Thymus (tissue), 14 donors: ENCODE results near the gene NET1. TPM values are rescaled to one million over a fixed set of nuclear protein-coding genes. Genes with fewer than 3 reads are reported as not detected.

Experiments
- DNase-seq, 9 donors: peaks; one replicate each; pipeline ENCODE4 v3.0.0-alpha.2; 2013; ENCODE audit warnings: low spot score in 9 of 9, low read depth in 6 of 9, missing footprints in 1 of 9
- H3K27ac ChIP-seq, 2 donors: one replicate each; pipeline ENCODE4 v1.5.1; 2013; ENCODE audit warnings: control low read depth in 1 of 2, low read depth in 1 of 2, low read length in 1 of 2, mild to moderate bottlenecking in 1 of 2, moderate library complexity in 1 of 2
- H3K27me3 ChIP-seq, 2 donors: one replicate each; pipeline ENCODE4 v1.5.1; 2013; ENCODE audit warnings: low read length in 1 of 2; ENCODE audit not compliant: control insufficient read depth in 2 of 2, insufficient read depth in 1 of 2
- H3K36me3 ChIP-seq, 2 donors: one replicate each; pipeline ENCODE4 v1.5.1; 2013; ENCODE audit warnings: low read length in 1 of 2, mild to moderate bottlenecking in 1 of 2, moderate library complexity in 1 of 2; ENCODE audit not compliant: control insufficient read depth in 2 of 2, insufficient read depth in 2 of 2
- H3K4me1 ChIP-seq, 2 donors: one replicate each; pipeline ENCODE4 v1.5.1; 2013; ENCODE audit warnings: low read length in 2 of 2; ENCODE audit not compliant: control insufficient read depth in 2 of 2, insufficient read depth in 2 of 2
- H3K4me3 ChIP-seq, 2 donors: one replicate each; pipeline ENCODE4 v1.5.1; 2013; ENCODE audit warnings: low read length in 2 of 2, control low read depth in 1 of 2, mild to moderate bottlenecking in 1 of 2
- H3K9me3 ChIP-seq, 2 donors: one replicate each; pipeline ENCODE4 v1.5.1; 2013; ENCODE audit warnings: low read length in 1 of 2, mild to moderate bottlenecking in 1 of 2; ENCODE audit not compliant: control insufficient read depth in 2 of 2, insufficient read depth in 1 of 2
- WGBS: extraction: QIAGEN DNeasy Blood & Tissue Kit; methylation state at CpG from one replicate; pipeline ENCODE4 v1.1.7; 2013; 5-methylcytosine and 5-hydroxymethylcytosine counted together
- long read RNA-seq, 10 donors: transcript quantifications; one replicate each; lab custom pipeline, GENCODE V29; 2026
- polyA plus RNA-seq: library from polyadenylated mRNA; stranded (reverse); fragments of 200-250 nt; gene quantifications from one replicate; pipeline ENCODE4 v1.2.3, GENCODE V29; 2013
- total RNA-seq: library from RNA; stranded (reverse); fragments of 120-200 nt; gene quantifications from one replicate; pipeline ENCODE4 v1.2.4, GENCODE V29; 2013
- donor health status: healthy.

NET1 gene
- total RNA-seq (58.2 TPM), polyA plus RNA-seq (63.6 TPM)
- long read RNA-seq, donor 1 = 0 reads
- long read RNA-seq, donor 2 = 0 reads
- long read RNA-seq, donor 3, transcript NET1-201 (12 exons, 3,402 nt) = major isoform, 5 of 9 reads
- long read RNA-seq, donor 3, partial matches to known transcripts = 0 of 9 reads
- long read RNA-seq, donor 3, other reads (novel, unspliced or antisense) = 0 of 9 reads
- long read RNA-seq, donor 4, transcript NET1-202 (10 exons, 3,253 nt) = major isoform, 6 of 9 reads
- long read RNA-seq, donor 4, partial matches to known transcripts = 0 of 9 reads
- long read RNA-seq, donor 4, other reads (novel, unspliced or antisense) = 0 of 9 reads
- long read RNA-seq, donor 5, transcript NET1-202 (10 exons, 3,253 nt) = major isoform, 14 of 17 reads
- long read RNA-seq, donor 5, partial matches to known transcripts = 0 of 17 reads
- long read RNA-seq, donor 5, other reads (novel, unspliced or antisense) = 0 of 17 reads
- long read RNA-seq, donor 6, partial matches to known transcripts = 0 of 6 reads
- long read RNA-seq, donor 6, other reads (novel, unspliced or antisense) = 0 of 6 reads
- long read RNA-seq, donor 7, transcript NET1-202 (10 exons, 3,253 nt) = major isoform, 13 of 15 reads
- long read RNA-seq, donor 7, partial matches to known transcripts = 0 of 15 reads
- long read RNA-seq, donor 7, other reads (novel, unspliced or antisense) = 0 of 15 reads
- long read RNA-seq, donor 8, transcript NET1-201 (12 exons, 3,402 nt) = major isoform, 5 of 10 reads
- long read RNA-seq, donor 8, transcript NET1-202 (10 exons, 3,253 nt) = major isoform, 5 of 10 reads
- long read RNA-seq, donor 8, partial matches to known transcripts = 0 of 10 reads
- long read RNA-seq, donor 8, other reads (novel, unspliced or antisense) = 0 of 10 reads
- long read RNA-seq, donor 9, partial matches to known transcripts = 0 of 5 reads
- long read RNA-seq, donor 9, other reads (novel, unspliced or antisense) = 0 of 5 reads
- long read RNA-seq, donor 10, transcript NET1-202 (10 exons, 3,253 nt) = major isoform, 10 of 12 reads
- long read RNA-seq, donor 10, partial matches to known transcripts = 0 of 12 reads
- long read RNA-seq, donor 10, other reads (novel, unspliced or antisense) = 0 of 12 reads

GRCh38 chr10:5412277-5412941 is at the start of gene NET1:
Gene NET1 (plus strand): TSS chr10:5412557. CDS start chr10:5412693, 136 bp downstream.
- Histone ChIP-seq H3K4me1 (peaks cover 0 to 3% of the 10 kb centered on the region in 2 donors), H3K36me3 (no peaks in the 10 kb centered on the region), H3K27me3 (no peaks in the 10 kb centered on the region), H3K27ac (no peak within 1 kb of the TSS), H3K9me3 (peaks cover 0 to 4% of the 10 kb centered on the region in 2 donors), H3K4me3 (peak within 1 kb of the TSS; percentile 61 to 90)
- DNase-seq = peak; percentile 31 to 85 (median 67)
- WGBS = under 1% methylated on average over 48 of the region's 48 CpGs

DNA sequence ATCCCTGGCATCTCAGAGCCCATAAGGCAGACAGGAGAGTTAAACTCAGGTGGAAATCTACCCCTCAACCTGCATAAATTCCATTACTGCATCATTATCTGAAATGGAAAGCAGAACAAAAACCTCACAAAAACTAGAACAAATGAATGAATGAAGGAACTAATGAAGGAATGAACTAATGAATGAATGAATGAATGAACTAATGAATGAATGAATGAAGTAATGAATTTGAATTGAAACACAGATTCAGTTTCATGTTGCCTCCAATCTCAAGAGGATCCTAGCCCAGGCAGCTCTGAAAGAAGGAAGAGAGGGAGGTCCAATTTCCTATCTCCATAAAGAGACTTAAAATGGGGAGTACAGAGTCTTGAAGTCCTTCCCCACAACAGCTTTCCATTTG is 49.5 kb upstream of the NET1 start:
- Histone ChIP-seq H3K27ac (no peak overlapping the region), H3K9me3 (peaks cover 0 to 2% of the 10 kb centered on the region in 2 donors), H3K36me3 (no peaks in the 10 kb centered on the region), H3K4me1 (no peaks in the 10 kb centered on the region), H3K4me3 (no peak overlapping the region), H3K27me3 (peaks cover 0 to 24% of the 10 kb centered on the region in 2 donors)
- no peak for DNase-seq

DNA sequence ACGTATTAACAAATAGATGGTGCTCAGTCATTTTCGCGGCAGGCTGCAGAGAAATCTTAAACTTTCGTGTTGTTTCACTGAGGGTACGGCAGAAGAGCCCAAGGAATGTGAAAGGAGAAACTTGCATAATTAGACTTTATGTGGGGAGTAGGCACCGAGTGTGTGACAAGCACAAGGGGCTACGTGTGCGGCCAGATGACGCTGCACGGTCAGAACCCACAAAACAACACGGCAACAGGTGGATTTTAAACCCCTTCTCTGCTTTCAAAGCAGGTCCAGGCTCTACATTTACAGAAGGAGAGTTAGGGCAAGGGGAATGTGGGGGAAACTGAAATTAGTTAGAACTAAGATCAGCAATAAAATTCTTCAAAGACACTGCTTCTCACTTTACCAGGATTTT is 48.0 kb upstream of the NET1 start:
- peaks cover 0 to 24% of the 10 kb centered on the region in 2 donors for H3K27me3 ChIP-seq
- 96% methylated on average over 11 of the region's 11 CpGs for WGBS
- no peak overlapping the region for H3K4me3 ChIP-seq
- no peaks in the 10 kb centered on the region for H3K4me1 ChIP-seq
- no peak for DNase-seq
- no peak overlapping the region for H3K27ac ChIP-seq
- H3K36me3 ChIP-seq = no peaks in the 10 kb centered on the region
- H3K9me3 ChIP-seq = peaks cover 0 to 2% of the 10 kb centered on the region in 2 donors

DNA sequence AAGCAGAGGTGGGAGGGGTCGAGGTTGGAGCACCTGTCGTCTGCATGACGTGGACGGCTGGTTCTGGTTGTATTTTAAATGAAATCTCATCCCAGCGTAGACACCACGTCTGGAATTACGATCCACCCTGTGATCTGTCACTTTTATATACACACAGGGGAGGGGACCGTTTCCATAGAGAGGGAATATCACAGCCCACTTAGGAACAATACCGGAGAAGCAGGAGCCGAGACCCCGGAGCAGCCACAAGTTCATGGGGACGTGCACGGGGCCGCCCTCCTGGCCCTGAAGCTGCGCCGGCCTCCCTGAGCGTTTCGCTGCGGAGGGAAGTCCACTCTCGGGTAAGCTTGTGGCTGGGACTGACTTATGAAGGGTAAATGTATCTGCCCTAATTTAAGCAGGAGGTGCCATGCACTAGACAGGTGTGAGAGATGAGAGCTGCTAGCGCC is 47.4 kb upstream of the NET1 start, which contains the start of gene UCN3:
TSS of gene UCN3 (plus strand) at position 77 of the 449 bp plus-strand sequence. CDS start 8,755 bp downstream, outside the sequence.
- Histone ChIP-seq H3K4me1 (no peaks in the 10 kb centered on the region), H3K27me3 (peaks cover 0 to 24% of the 10 kb centered on the region in 2 donors), H3K4me3 (no peak within 1 kb of the TSS), H3K9me3 (peaks cover 0 to 2% of the 10 kb centered on the region in 2 donors), H3K36me3 (no peaks in the 10 kb centered on the region), H3K27ac (no peak within 1 kb of the TSS)
- DNase-seq = no peak
- WGBS = 88% methylated on average over 21 of the region's 21 CpGs

DNA sequence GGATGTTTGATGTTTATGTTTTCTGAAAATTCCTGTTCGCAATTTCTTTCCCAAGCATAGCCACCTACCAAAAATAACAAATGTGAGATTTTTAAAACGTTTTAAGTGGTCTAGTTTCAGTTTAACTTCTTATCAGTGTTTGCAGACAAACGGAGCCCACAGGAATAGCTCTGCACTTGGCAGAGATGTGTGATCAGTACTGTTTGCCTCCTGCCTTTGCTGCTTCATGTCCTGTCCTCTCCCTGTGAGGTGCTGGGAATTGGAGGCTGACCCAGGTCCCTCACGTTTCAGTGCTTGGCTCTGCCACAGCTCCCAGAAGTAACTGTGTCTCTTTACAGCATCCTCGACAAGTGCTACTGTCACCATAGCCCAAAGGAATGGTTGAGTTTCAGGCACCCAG is 46.4 kb upstream of the NET1 start:
- WGBS = 27% methylated on average over 5 of the region's 5 CpGs
- H3K27me3 ChIP-seq = peaks cover 0 to 18% of the 10 kb centered on the region in 2 donors
- peaks cover 0 to 2% of the 10 kb centered on the region in 2 donors for H3K9me3 ChIP-seq
- no peaks in the 10 kb centered on the region for H3K36me3 ChIP-seq
- H3K27ac ChIP-seq = no peak overlapping the region
- no peaks in the 10 kb centered on the region for H3K4me1 ChIP-seq
- no peak for DNase-seq
- no peak overlapping the region for H3K4me3 ChIP-seq

GRCh38 chr10:5369362-5370158 is 42.8 kb upstream of the NET1 start:
- Histone ChIP-seq H3K27me3 (peaks cover 0 to 5% of the 10 kb centered on the region in 2 donors), H3K9me3 (peaks cover 2 to 4% of the 10 kb centered on the region in 2 donors), H3K36me3 (no peaks in the 10 kb centered on the region), H3K4me3 (no peak overlapping the region), H3K4me1 (no peaks in the 10 kb centered on the region), H3K27ac (no peak overlapping the region)
- 72% methylated on average over 16 of the region's 16 CpGs for WGBS
- no peak for DNase-seq

DNA sequence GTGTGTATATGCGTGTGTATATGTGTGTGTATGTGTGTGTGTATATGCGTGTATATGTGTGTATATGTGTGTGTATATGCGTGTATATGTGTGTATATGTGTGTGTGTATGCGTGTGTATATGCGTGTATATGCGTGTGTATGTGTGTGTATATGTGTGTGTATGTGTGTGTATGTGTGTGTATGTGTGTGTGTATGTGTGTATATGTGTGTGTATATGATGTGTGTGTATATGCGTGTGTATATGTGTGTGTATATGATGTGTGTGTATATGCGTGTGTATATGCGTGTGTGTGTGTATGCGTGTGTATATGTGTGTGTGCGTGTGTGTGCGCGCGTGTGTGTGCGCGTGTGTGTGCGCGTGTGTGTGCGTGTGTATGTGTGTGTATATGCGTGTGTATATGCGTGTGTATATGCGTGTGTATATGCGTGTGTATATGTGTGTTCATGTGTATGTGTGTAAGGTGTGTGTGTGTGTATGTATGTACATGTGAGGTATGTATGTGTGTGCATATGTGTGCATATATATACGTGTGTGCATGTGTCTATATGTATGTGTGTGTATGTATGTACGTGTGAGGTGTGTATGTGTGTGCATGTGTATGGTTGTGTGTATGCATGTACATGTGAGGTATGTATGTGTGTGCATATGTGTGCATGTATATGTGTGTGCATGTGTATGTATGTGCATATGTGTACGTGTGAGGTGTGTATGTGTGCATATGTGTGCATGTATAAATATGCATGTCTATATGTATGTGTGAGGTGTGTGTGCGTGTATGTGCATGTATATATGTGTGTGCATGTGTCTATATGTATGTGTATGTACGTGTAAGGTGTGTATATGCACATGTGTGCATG is 41.6 kb upstream of the NET1 start:
- Histone ChIP-seq H3K9me3 (peaks cover 0 to 4% of the 10 kb centered on the region in 2 donors), H3K4me1 (no peaks in the 10 kb centered on the region), H3K27me3 (no peaks in the 10 kb centered on the region), H3K36me3 (no peaks in the 10 kb centered on the region), H3K4me3 (no peak overlapping the region), H3K27ac (no peak overlapping the region)
- 90% methylated on average over 28 of the region's 28 CpGs for WGBS
- DNase-seq = no peak
